Measurements from ENCODE around the gene ELOVL5. TPM values are rescaled to one million over a fixed set of nuclear protein-coding genes. Genes with fewer than 3 reads are reported as not detected.

The ELOVL5 gene
- total and polyA plus RNA-seq, 10 donors, result 48.8 to 113 (median 91.2) TPM

- Histone ChIP-seq H3K36me3 (no peaks in the 10 kb centered on the region), H3K4me3 (no peak overlapping the region), H3K27me3 (replicated peaks in 1 of 7) (no peaks in the 10 kb centered on the region), H3K9me3 (no peaks in the 10 kb centered on the region), H3K27ac (no peak overlapping the region), H3K4me1 (no peaks in the 10 kb centered on the region)
- DNase-seq, result no peak
- TF ChIP-seq POLR2AphosphoS5 (IDR thresholded peaks at IDR 0.05) (no peak), POLR2A (IDR thresholded peaks at IDR 0.05) (no peak), CTCF (IDR thresholded peaks at IDR 0.05 in 8 of 11, conservative IDR thresholded peaks at IDR 0.05 in 3 of 11) (no peak)
- intact Hi-C loops (cut with DNase I; ENCODE audit: low total_unique reads), result no loop called here
Observed at GRCh38 chr6:53375847-53376246, 27.1 kb upstream of the ELOVL5 start.

GRCh38 chr6:53373638-53374037 is 24.9 kb upstream of the ELOVL5 start:
- no peaks in the 10 kb centered on the region for H3K4me1 ChIP-seq
- intact Hi-C loops (cut with DNase I; ENCODE audit: low total_unique reads), result no loop called here
- no peak for DNase-seq
- H3K4me3 ChIP-seq, result no peak overlapping the region
- no peaks in the 10 kb centered on the region for H3K27me3 ChIP-seq (replicated peaks in 1 of 7)
- TF ChIP-seq POLR2AphosphoS5 (IDR thresholded peaks at IDR 0.05) (no peak), POLR2A (IDR thresholded peaks at IDR 0.05) (no peak), CTCF (IDR thresholded peaks at IDR 0.05 in 8 of 11, conservative IDR thresholded peaks at IDR 0.05 in 3 of 11) (no peak)
- H3K9me3 ChIP-seq, result no peaks in the 10 kb centered on the region
- H3K27ac ChIP-seq, result no peak overlapping the region
- whole genome bisulfite sequencing, 5 donors, result 86 to 95% (median 89%) methylated on average over 4 of the region's 4 CpGs
- no peaks in the 10 kb centered on the region for H3K36me3 ChIP-seq

- 69 to 78% (median 74%) methylated on average over 6 of the region's 6 CpGs for WGBS, 5 donors
- no peak for DNase-seq
- H3K36me3 ChIP-seq, result no peaks in the 10 kb centered on the region
- H3K27ac ChIP-seq, result no peak overlapping the region
- TF ChIP-seq POLR2A (IDR thresholded peaks at IDR 0.05), result no peak
- no peak for TF ChIP-seq CTCF (IDR thresholded peaks at IDR 0.05 in 8 of 11, conservative IDR thresholded peaks at IDR 0.05 in 3 of 11)
- TF ChIP-seq POLR2AphosphoS5 (IDR thresholded peaks at IDR 0.05), result no peak
- no peaks in the 10 kb centered on the region for H3K4me1 ChIP-seq
- intact Hi-C loops (cut with DNase I; ENCODE audit: low total_unique reads), result no loop called here
- no peaks in the 10 kb centered on the region for H3K27me3 ChIP-seq (replicated peaks in 1 of 7)
- H3K4me3 ChIP-seq, result no peak overlapping the region
- peaks cover 0 to 11% (median 6%) of the 10 kb centered on the region in 8 donors for H3K9me3 ChIP-seq
Observed at GRCh38 chr6:53369876-53370515, 21.2 kb upstream of the ELOVL5 start.

- no peaks in the 10 kb centered on the region for H3K36me3 ChIP-seq
- 91 to 96% (median 93%) methylated on average over 2 of the region's 2 CpGs for WGBS, 5 donors
- no peak overlapping the region for H3K27ac ChIP-seq
- no peaks in the 10 kb centered on the region for H3K4me1 ChIP-seq
- no peak overlapping the region for H3K4me3 ChIP-seq
- no peak for DNase-seq
- intact Hi-C loops (cut with DNase I; ENCODE audit: low total_unique reads), result no loop called here
- TF ChIP-seq CTCF (IDR thresholded peaks at IDR 0.05 in 8 of 11, conservative IDR thresholded peaks at IDR 0.05 in 3 of 11), result no peak
- H3K27me3 ChIP-seq (replicated peaks in 1 of 7), result no peaks in the 10 kb centered on the region
- peaks cover 0 to 11% (median 6%) of the 10 kb centered on the region in 8 donors for H3K9me3 ChIP-seq
Observed at GRCh38 chr6:53369051-53369450, 20.3 kb upstream of the ELOVL5 start.

Data from spleen (tissue), 11 donors.